H9 (cell line): ENCODE results near the gene TSTD2. TPM values are rescaled to one million over a fixed set of nuclear protein-coding genes. Genes with fewer than 3 reads are reported as not detected.

Experiments used
- DNase-seq: peaks from one replicate; pipeline ENCODE4 v3.0.0-alpha.2; 2017
- H2AFZ ChIP-seq: one replicate; pipeline ENCODE4 v1.6.1; 2013; ENCODE audit warnings: mild to moderate bottlenecking, low read length, control low read depth, moderate library complexity
- H2AK5ac ChIP-seq: 2 replicates; pipeline ENCODE4 v1.6.1; 2013; ENCODE audit warnings: low read length, control low read depth, mixed read lengths; ENCODE audit not compliant: insufficient read length
- H2BK120ac ChIP-seq: one replicate; pipeline ENCODE4 v1.6.1; 2013; ENCODE audit warnings: low read depth, mild to moderate bottlenecking, low read length, control low read depth, inconsistent platforms; ENCODE audit not compliant: poor library complexity, severe bottlenecking
- H2BK12ac ChIP-seq: 2 replicates; pipeline ENCODE4 v1.6.1; 2013; ENCODE audit warnings: low read length, control low read depth, mixed read lengths, low read depth; ENCODE audit not compliant: insufficient read length
- H2BK15ac ChIP-seq: 2 replicates; pipeline ENCODE4 v1.6.1; 2013; ENCODE audit warnings: low read depth, low read length, control low read depth
- H2BK20ac ChIP-seq: one replicate; pipeline ENCODE4 v1.6.1; 2013; ENCODE audit warnings: low read depth, mild to moderate bottlenecking, low read length, control low read depth, inconsistent platforms; ENCODE audit not compliant: poor library complexity, severe bottlenecking
- H2BK5ac ChIP-seq: 2 replicates; pipeline ENCODE4 v1.6.1; 2013; ENCODE audit warnings: low read length, control low read depth, mixed read lengths; ENCODE audit not compliant: insufficient read length
- H3K14ac ChIP-seq: 2 replicates; pipeline ENCODE4 v1.6.1; 2013; ENCODE audit warnings: low read length, control low read depth; ENCODE audit not compliant: insufficient read depth
- H3K18ac ChIP-seq: 2 replicates; pipeline ENCODE4 v1.6.1; 2013; ENCODE audit warnings: low read depth, mild to moderate bottlenecking, mixed read lengths, low read length, control low read depth; ENCODE audit not compliant: insufficient read length
- H3K23ac ChIP-seq: 2 replicates; pipeline ENCODE4 v1.6.1; 2013; ENCODE audit warnings: low read length, control low read depth, mixed read lengths, low read depth; ENCODE audit not compliant: insufficient read length
- H3K23me2 ChIP-seq: 2 replicates; pipeline ENCODE4 v1.6.1; 2013; ENCODE audit warnings: low read depth, mild to moderate bottlenecking, mixed read lengths, low read length, control low read depth; ENCODE audit not compliant: insufficient read length, poor library complexity, severe bottlenecking
- H3K27ac ChIP-seq: 2 replicates; pipeline ENCODE4 v1.5.1; 2013; ENCODE audit warnings: low read length, control low read depth, mixed read lengths, low read depth; ENCODE audit not compliant: insufficient read length
- H3K27me3 ChIP-seq: 2 replicates; pipeline ENCODE4 v1.6.1; 2013; ENCODE audit warnings: low read length, control low read depth, inconsistent platforms; ENCODE audit not compliant: insufficient read depth
- H3K4ac ChIP-seq: 2 replicates; pipeline ENCODE4 v1.6.1; 2013; ENCODE audit warnings: low read depth, mild to moderate bottlenecking, control low read depth, inconsistent platforms, low read length, moderate library complexity
- H3K4me1 ChIP-seq: 2 replicates; pipeline ENCODE4 v1.6.1; 2013; ENCODE audit warnings: low read length, control low read depth, inconsistent platforms; ENCODE audit not compliant: insufficient read depth
- H3K4me2 ChIP-seq: 2 replicates; pipeline ENCODE4 v1.6.1; 2013; ENCODE audit warnings: low read length, control low read depth, mixed read lengths; ENCODE audit not compliant: insufficient read length, insufficient read depth
- H3K56ac ChIP-seq: 2 replicates; pipeline ENCODE4 v1.6.1; 2013; ENCODE audit warnings: low read depth, mild to moderate bottlenecking, mixed read lengths, low read length, control low read depth; ENCODE audit not compliant: insufficient read length
- H3K79me1 ChIP-seq: 2 replicates; pipeline ENCODE4 v1.6.1; 2013; ENCODE audit warnings: low read depth, mild to moderate bottlenecking, moderate library complexity, low read length, control low read depth, inconsistent platforms; ENCODE audit not compliant: insufficient read depth, poor library complexity, severe bottlenecking
- H3K79me2 ChIP-seq: 2 replicates; pipeline ENCODE4 v1.6.1; 2013; ENCODE audit warnings: low read length, control low read depth, inconsistent platforms; ENCODE audit not compliant: insufficient read depth
- H3K9ac ChIP-seq: 2 replicates; pipeline ENCODE4 v1.6.1; 2013; ENCODE audit warnings: low read length, control low read depth, mixed read lengths; ENCODE audit not compliant: insufficient read length; ENCODE audit errors: extremely low read depth
- H3K9me3 ChIP-seq: one replicate; pipeline ENCODE4 v1.6.1; 2013; ENCODE audit warnings: low read depth, low read length, inconsistent platforms; ENCODE audit not compliant: control insufficient read depth
- H3T11ph ChIP-seq: one replicate; pipeline ENCODE4 v1.6.1; 2013; ENCODE audit warnings: mild to moderate bottlenecking, low read length, control low read depth, inconsistent platforms
- H4K20me1 ChIP-seq: one replicate; pipeline ENCODE4 v1.6.1; 2013; ENCODE audit not compliant: control insufficient read depth, insufficient read length, insufficient read depth
- H4K5ac ChIP-seq: 2 replicates; pipeline ENCODE4 v1.6.1; 2013; ENCODE audit warnings: low read depth, mild to moderate bottlenecking, mixed read lengths, low read length, control low read depth; ENCODE audit not compliant: insufficient read length
- H4K8ac ChIP-seq: replicated peaks from 2 replicates; pipeline ENCODE4 v1.6.1; 2013; ENCODE audit warnings: low read length, control low read depth, mixed read lengths, low read depth; ENCODE audit not compliant: insufficient read length
- H4K91ac ChIP-seq: 2 replicates; pipeline ENCODE4 v1.6.1; 2013; ENCODE audit warnings: low read depth, mild to moderate bottlenecking, moderate library complexity, mixed read lengths, low read length, control low read depth; ENCODE audit not compliant: insufficient read length
- H3K27ac Mint-ChIP-seq, 3 experiments: 2 replicates in 2 of 3; 3 replicates in 1 of 3; pipeline ENCODE4 v1.8.0; 2020 to 2021; ENCODE audit warnings: mixed read lengths in 3 of 3, mild to moderate bottlenecking in 1 of 3, moderate library complexity in 1 of 3
- H3K27me3 Mint-ChIP-seq: 2 replicates; pipeline ENCODE4 v1.8.0; 2021; ENCODE audit warnings: low read depth, mild to moderate bottlenecking, moderate library complexity, mixed read lengths
- H3K36me3 Mint-ChIP-seq, 3 experiments: 2 replicates in 2 of 3; 3 replicates in 1 of 3; pipeline ENCODE4 v1.8.0; 2020 to 2021; ENCODE audit warnings: low read depth in 3 of 3, mixed read lengths in 3 of 3; ENCODE audit not compliant: insufficient read depth in 1 of 3
- H3K4me1 Mint-ChIP-seq, 2 experiments: 2 replicates each; pipeline ENCODE4 v1.8.0; 2020; ENCODE audit warnings: mixed read lengths in 2 of 2
- H3K4me3 Mint-ChIP-seq, 2 experiments: 2 replicates in 1 of 2; 3 replicates in 1 of 2; pipeline ENCODE4 v1.8.0; 2020 to 2021; ENCODE audit warnings: mild to moderate bottlenecking in 2 of 2, mixed read lengths in 2 of 2, moderate library complexity in 1 of 2
- H3K9me3 Mint-ChIP-seq, 2 experiments: 2 replicates in 1 of 2; 3 replicates in 1 of 2; pipeline ENCODE4 v1.8.0; 2020; ENCODE audit warnings: mild to moderate bottlenecking in 2 of 2, mixed read lengths in 2 of 2, moderate library complexity in 1 of 2
- WGBS: extraction: QIAGEN DNeasy Blood & Tissue Kit; methylation state at CpG from one replicate; pipeline ENCODE4 v1.1.7; 2013; ENCODE audit warnings: missing lambda C conversion rate, low lambda C conversion rate, mixed read lengths; ENCODE audit not compliant: insufficient read length; ENCODE audit errors: extremely low coverage; 5-methylcytosine and 5-hydroxymethylcytosine counted together
- total RNA-seq: library from RNA; stranded (reverse); gene quantifications from 2 replicates; pipeline ENCODE4 v1.2.1, GENCODE V29; 2021
- TF ChIP-seq, protein P1 (sequence below): fragments of 200-600 bp; sonication (generic); conservative IDR thresholded peaks from 3 replicates; pipeline ENCODE4 v1.8.0; 2021; ENCODE audit warnings: antibody characterized with exemption, mild to moderate bottlenecking

The TSTD2 gene
- total RNA-seq, 1 experiment from 2014 or later, result 23.5 TPM

DNA sequence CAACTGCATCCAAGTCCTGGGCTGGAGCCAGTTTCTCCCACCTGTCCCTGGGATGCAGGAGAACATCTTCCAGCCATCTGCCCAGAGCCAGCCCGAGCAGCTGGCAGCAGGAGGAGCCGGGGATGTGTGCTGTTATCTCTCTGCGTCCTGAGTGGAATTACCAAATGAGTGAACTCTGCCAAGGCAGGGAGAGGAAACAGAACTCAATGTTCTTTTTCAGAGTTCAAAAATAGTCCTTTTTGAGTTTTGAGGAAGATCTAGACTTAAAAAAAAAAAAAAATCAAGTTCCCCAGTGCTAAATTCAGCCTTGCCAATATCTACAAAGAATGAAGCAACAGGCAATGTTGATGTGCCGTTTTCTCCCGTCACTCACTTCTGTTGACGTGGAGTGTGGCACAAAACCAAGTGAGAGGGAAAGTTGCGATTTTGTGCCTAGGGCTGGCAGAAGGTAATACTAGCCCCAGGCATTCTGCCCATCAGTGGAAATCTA lies 75.5 kb downstream of the TSTD2 start:
- H3K27ac ChIP-seq, result no peak overlapping the region
- TF ChIP-seq, protein P1, sequence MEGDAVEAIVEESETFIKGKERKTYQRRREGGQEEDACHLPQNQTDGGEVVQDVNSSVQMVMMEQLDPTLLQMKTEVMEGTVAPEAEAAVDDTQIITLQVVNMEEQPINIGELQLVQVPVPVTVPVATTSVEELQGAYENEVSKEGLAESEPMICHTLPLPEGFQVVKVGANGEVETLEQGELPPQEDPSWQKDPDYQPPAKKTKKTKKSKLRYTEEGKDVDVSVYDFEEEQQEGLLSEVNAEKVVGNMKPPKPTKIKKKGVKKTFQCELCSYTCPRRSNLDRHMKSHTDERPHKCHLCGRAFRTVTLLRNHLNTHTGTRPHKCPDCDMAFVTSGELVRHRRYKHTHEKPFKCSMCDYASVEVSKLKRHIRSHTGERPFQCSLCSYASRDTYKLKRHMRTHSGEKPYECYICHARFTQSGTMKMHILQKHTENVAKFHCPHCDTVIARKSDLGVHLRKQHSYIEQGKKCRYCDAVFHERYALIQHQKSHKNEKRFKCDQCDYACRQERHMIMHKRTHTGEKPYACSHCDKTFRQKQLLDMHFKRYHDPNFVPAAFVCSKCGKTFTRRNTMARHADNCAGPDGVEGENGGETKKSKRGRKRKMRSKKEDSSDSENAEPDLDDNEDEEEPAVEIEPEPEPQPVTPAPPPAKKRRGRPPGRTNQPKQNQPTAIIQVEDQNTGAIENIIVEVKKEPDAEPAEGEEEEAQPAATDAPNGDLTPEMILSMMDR, result no peak
- H3K27ac Mint-ChIP-seq, result no peak overlapping the region

More for the DNA sequence above, 75.5 kb downstream of the TSTD2 start:
- no peak overlapping the region for H2BK15ac ChIP-seq
- H3K4me3 Mint-ChIP-seq, result no peak overlapping the region
- H3K9ac ChIP-seq, result no peak overlapping the region
- no peak overlapping the region for H2AFZ ChIP-seq
- no peak for DNase-seq
- H3K14ac ChIP-seq, result no peak overlapping the region; the same call in 1 of the 2 replicates
- H3T11ph ChIP-seq, result no peak overlapping the region
- H3K79me1 ChIP-seq, result no peaks in the 10 kb centered on the region
- H4K20me1 ChIP-seq, result no peaks in the 10 kb centered on the region
- H3K9me3 Mint-ChIP-seq, result no peaks in the 10 kb centered on the region
- H3K27me3 ChIP-seq, result no peaks in the 10 kb centered on the region
- no peak overlapping the region for H3K56ac ChIP-seq
- no peak overlapping the region for H4K8ac ChIP-seq
- H3K27me3 Mint-ChIP-seq, result peaks cover 3% of the 10 kb centered on the region
- no peak overlapping the region for H3K23ac ChIP-seq
- H4K91ac ChIP-seq, result no peak overlapping the region
- WGBS, result no CpG with 5 or more reads among the region's 7 CpGs
- H2BK20ac ChIP-seq, result no peak overlapping the region
- no peak overlapping the region for H2BK12ac ChIP-seq
- H3K9me3 ChIP-seq, result no peaks in the 10 kb centered on the region
- peaks cover 26 to 33% of the 10 kb centered on the region in 2 experiments for H3K4me1 Mint-ChIP-seq
- no peak overlapping the region for H3K4ac ChIP-seq
- H2AK5ac ChIP-seq, result no peak overlapping the region
- no peak overlapping the region for H3K4me2 ChIP-seq
- H3K4me1 ChIP-seq, result 0 out of 2 replicates have a peak, but pooled peaks cover 7% of the 10 kb centered on the region
- H2BK120ac ChIP-seq, result no peak overlapping the region
- no peak overlapping the region for H4K5ac ChIP-seq
- H3K18ac ChIP-seq, result no peak overlapping the region
- H3K36me3 Mint-ChIP-seq, result no peaks in the 10 kb centered on the region
- H3K79me2 ChIP-seq, result no peaks in the 10 kb centered on the region
- H2BK5ac ChIP-seq, result no peak overlapping the region
- H3K23me2 ChIP-seq, result no peaks in the 10 kb centered on the region
